NCI-H1092 (cell line): ENCODE measurements around the gene STIM2.
"Not testable (repeated sequence)": the region's sequence is repeated elsewhere in the genome, so short reads cannot be mapped to it uniquely, and the experiment has no call there.

Source experiments
- DNase-seq: peaks from one replicate; lab custom pipeline; 2025; lab: John Stamatoyannopoulos, UW

The STIM2 gene

DNA sequence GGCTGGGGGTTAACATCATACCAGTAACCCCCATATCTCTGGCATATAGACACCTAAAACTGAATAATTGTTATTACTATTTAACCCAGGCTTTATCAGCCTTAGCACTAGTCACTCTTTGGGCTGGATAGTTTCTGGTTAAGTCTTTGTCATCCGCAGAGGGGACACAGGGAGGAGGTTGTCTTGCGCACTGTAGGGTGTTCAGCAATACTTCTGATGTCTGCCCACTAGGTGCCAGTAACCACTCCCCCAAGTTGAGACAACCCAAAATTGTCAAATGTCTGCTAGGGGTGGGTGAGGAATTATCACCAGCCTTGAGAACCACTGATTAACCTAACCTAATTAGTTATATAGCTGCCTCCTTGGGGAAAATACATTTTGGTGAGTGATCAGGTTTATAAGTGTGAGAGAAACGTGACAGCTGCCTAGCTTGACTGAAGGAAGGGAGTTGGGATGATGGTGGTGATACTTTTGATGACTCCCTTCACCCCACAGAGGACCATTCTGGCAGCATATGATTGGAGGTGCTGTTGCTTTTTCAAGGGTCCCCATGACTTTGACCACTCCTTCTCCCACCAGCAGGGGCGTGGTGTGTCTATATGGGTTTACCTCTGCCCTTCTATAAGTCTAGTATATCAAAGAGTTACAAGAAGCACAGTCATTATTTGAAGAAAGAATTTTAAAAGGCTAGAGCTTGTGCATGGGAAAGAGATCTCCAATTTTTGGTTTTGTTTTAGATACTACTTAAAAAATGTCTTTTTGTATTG, 140.9 kb downstream of the STIM2 start:
- DNase-seq, result no peak

DNA sequence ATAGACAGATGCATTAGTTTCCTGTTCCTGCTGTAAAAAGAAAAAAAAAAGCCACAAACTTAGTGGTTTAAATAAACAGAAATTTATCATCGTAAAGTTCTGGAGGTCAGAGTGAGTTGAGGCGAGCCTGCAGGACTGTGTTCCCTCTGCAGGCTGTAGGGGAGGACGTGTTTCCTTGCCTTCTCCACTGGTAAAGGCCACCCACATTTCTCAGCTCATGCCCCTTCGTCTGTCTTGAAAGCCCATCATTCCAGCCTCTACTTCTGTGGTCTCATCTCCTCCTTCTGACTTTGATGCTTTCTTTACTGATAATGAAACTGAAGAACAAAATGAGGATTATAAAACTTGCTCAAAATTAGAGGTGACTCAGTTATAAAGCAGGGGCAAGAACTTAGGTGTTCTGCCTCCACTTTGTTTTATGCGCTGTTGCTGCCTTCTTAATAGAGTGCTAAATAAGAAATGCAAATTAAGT, 143.0 kb downstream of the STIM2 start:
- no peak for DNase-seq

DNA sequence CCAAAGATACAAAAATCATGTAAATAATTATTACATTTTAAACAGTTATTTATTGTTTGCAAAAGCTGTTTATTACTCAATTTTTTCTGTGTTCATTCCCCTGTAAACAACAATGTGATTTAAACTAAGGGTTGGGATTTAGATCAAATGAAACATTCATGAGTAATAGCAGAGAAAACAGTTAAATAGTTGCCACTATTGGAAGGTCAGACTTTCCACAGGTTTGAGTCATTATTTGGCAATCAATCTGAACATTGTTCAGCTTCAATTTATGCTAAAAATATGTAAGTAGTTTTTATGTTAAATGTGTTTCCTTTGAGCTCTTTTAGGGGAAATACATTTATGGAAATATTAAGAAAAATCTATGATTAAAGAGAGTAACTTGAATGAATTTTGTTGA, 144.9 kb downstream of the STIM2 start:
- no peak for DNase-seq

GRCh38 chr4:27005905-27006590, 145.4 kb downstream of the STIM2 start:
- no peak for DNase-seq

DNA sequence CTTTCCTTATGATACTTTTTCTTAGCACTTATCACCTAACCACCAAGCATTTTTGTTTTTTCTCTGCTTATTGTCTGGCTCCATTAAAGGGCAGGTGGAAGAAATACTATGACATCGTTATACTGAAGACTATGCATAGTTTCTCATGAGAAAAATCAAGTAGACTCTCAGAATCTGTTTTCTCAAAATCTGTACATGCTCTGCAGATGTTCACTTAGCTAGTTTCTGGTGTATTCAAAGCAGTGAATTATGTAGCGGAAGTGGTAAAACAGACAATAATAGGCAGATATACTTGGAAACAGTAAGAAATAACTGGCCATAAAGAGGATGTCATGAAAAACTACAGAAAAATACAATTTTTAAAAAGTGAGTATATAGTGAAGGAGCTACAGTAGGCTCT, 146.0 kb downstream of the STIM2 start:
- no peak for DNase-seq

DNA sequence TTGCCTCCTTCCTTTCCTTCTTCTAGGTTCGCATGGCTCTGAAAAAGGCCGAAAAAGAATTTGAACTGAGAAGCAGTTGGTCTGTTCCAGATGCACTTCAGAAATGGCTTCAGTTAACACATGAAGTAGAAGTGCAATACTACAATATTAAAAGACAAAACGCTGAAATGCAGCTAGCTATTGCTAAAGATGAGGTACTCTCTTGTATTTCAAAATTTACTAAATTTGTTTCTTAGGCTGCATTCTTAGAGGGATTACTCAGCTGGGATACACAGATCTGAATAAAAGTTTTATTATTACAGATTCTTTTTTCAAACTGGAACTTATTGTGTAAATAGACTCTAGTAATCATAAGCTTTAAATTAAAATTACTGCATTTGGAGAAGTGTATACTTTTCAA, 146.9 kb downstream of the STIM2 start:
- DNase-seq, result no peak

DNA sequence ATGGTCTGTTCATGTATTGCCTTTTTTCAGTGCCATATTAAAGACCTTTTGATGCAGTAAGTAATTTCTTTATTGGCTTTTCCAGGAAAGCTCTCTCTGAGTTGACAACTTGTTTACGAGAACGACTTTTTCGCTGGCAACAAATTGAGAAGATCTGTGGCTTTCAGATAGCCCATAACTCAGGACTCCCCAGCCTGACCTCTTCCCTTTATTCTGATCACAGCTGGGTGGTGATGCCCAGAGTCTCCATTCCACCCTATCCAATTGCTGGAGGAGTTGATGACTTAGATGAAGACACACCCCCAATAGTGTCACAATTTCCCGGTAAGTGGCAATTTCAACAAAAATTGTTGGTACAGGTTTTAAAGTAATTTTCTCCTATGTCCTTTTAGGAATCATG, 148.0 kb downstream of the STIM2 start:
- no peak for DNase-seq

DNA sequence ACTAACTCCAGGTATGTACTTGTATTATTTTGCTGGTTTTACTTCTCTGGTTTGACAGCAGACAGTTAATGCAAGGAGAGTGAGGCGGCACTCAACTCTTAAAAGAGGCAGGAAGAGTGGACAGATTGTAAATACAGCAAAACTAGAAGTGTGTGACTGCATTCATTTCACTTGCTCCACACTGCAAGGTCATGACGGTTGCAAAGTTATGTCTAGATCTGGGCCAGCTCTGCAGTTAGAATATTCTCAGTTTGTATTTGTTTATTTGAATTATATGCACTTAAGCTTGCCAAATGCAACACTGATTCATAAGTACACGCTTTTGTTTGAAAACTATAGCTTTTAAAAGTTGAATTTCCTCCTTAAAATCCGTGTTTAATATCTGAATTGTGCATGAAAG, 148.9 kb downstream of the STIM2 start:
- DNase-seq, result no peak

DNA sequence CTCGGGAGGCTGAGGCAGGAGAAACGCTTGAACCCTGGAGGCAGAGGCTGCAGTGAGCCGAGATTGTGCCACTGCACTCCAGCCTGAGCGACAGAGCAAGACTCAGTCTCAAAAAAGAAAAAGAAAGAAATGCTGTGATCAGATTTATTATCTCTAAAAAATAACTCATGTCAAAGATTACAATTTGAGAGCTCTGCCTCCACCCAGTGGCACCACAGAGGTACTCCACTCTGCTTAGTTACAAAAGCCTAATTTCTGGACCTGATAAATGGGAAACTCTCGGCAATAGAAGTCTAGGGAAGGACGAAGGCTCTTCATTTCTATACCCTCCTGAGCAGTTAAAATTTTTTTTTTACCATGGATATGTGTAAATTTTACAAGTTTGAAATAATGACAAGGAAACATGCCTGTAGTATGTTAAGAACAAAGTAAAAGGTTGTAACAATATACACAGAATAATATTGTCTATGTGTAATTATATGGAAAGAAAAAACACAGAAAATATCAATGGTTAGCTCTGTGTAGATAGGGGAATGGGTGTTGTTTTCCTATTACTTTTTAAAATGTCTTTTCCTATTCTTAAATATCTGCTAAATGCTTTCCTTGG, 149.8 kb downstream of the STIM2 start:
- DNase-seq, result peak; percentile 24

GRCh38 chr4:27011401-27011800, 150.8 kb downstream of the STIM2 start:
- DNase-seq, result no peak

GRCh38 chr4:27013012-27013411, 152.4 kb downstream of the STIM2 start:
- no peak for DNase-seq

DNA sequence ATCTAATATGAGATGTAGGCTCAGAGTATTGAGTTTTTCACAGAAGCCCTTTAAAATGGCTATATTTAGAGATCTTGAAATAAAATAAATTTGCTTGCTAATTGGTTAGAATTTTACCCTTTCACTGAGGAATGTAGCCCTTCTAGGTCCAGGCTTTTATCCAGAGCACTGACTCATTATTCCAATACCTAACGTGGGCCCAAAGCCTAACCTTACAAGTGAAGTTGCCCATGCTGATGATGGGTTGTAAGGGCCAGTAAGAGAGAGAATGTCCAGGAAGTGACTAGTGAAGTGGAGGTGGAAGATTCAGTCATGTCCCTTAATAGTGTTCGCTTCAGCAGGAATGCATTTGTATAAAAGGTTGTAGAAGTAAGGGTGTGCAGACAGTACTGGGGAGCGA, 155.9 kb downstream of the STIM2 start:
- DNase-seq, result no peak

DNA sequence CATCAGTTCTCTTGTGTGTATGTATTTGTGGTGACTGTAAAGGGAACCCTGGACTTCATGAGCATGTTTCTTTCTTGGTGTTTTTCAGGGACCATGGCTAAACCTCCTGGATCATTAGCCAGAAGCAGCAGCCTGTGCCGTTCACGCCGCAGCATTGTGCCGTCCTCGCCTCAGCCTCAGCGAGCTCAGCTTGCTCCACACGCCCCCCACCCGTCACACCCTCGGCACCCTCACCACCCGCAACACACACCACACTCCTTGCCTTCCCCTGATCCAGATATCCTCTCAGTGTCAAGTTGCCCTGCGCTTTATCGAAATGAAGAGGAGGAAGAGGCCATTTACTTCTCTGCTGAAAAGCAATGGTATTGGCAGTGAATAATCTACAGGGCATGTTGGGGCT, 157.0 kb downstream of the STIM2 start:
- no peak for DNase-seq

GRCh38 chr4:27018076-27018475, 157.4 kb downstream of the STIM2 start:
- no peak for DNase-seq

DNA sequence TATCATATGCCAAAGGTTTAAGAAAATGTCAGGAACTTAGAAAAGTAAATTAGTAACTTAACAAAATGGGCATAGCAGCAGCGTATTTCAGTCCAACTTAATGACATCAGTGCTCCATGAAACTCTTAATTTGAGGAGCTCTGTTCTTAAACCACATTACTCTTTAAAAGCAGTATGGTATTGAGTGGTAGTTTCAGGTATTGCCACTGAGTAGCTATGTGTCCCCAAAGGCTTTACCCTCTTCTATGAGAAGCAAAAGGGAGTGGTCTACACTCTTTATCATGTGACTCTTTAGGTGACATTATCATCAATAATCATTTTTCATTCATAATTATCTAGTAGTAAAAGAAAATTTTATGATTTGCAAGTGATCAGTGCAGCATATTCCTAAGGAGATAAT, 158.3 kb downstream of the STIM2 start:
- DNase-seq, result no peak

DNA sequence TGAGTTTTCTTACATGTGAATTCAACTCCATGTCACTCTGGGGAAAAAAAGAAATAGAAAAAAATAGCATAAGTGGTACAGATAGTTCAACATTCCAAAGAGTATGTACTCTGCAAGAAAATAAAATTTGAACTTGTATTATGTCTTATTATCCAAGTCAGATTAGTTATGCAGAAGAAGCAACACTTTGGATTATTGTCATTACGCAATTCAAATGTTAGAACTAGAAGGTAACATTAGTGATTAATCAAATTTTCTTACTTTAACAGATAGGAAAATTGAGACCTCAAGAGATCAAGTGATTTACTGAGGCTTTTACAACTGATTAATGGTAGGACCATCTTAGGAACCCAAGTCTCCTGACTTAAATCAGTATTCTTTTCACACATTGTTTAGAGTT, 159.1 kb downstream of the STIM2 start:
- DNase-seq, result no peak

DNA sequence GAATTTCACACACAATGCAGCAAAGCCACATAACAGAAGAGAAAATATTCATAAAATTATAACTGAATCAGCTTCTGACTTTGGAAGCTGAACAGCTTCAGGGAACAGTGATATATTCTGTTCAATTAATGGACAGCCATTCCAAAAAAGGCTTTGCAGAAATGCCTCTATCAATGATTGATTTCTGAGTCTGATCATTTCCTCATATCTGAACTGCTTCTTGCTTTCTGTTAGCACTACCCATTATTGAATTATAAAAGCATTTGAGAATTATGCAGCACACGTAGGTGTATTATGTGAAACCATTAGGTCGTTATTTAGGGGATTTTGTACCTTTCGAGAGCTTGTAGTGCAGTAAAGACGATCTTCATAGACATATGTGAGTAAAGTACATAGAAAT, 159.6 kb downstream of the STIM2 start:
- no peak for DNase-seq

- no peak for DNase-seq
Observed at GRCh38 chr4:27020603-27021002, 160.0 kb downstream of the STIM2 start.

DNA sequence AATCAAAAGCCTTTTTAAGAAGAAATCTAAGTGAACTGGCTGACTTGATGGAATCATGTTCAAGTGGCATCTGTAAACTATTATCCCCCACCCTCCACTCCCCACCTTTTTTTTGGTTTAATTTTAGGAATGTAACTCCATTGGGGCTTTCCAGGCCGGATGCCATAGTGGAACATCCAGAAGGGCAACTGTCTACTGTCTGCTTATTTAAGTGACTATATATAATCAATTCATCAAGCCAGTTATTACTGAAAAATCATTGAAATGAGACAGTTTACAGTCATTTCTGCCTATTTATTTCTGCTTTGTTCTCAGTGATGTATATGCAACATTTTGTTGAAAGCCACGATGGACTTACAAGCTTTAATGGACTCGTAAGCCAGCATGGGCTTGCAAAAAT, 162.3 kb downstream of the STIM2 start:
- DNase-seq, result no peak

DNA sequence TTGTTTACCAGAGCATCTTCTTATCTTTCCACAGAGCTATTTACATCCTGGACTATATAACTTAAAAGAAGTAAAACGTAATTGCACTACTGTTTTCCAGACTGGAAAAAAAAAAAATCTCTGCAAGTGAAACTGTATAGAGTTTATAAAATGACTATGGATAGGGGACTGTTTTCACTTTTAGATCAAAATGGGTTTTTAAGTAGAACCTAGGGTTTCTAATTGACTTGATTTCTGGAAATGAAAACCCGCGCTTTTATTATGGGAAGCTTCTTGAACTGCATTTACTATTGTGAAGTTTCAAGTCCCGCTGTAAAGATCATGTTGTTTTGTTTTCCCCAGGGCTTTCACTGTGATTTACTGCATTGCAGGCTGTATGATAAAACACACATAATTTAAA, 162.7 kb downstream of the STIM2 start:
- DNase-seq, result no peak

GRCh38 chr4:27024805-27025204, 164.2 kb downstream of the STIM2 start:
- DNase-seq, result no peak

- no peak for DNase-seq
Observed at GRCh38 chr4:27027428-27027827, 166.8 kb downstream of the STIM2 start.

- DNase-seq, result not testable (repeated sequence)
Observed at GRCh38 chr4:27035127-27035526, 174.5 kb downstream of the STIM2 start.
